ENCODE data around the gene PDE1A. TPM values are rescaled to one million over a fixed set of nuclear protein-coding genes. Genes with fewer than 3 reads are reported as not detected.

The PDE1A gene
- total RNA-seq, 3 donors from 2014 or later, result 4.3 to 7.9 (median 5.6) TPM

- TF ChIP-seq POLR2AphosphoS5 (IDR thresholded peaks at IDR 0.05) (no peak), POLR2A (IDR thresholded peaks at IDR 0.05) (no peak)
- TF ChIP-seq, protein P1, sequence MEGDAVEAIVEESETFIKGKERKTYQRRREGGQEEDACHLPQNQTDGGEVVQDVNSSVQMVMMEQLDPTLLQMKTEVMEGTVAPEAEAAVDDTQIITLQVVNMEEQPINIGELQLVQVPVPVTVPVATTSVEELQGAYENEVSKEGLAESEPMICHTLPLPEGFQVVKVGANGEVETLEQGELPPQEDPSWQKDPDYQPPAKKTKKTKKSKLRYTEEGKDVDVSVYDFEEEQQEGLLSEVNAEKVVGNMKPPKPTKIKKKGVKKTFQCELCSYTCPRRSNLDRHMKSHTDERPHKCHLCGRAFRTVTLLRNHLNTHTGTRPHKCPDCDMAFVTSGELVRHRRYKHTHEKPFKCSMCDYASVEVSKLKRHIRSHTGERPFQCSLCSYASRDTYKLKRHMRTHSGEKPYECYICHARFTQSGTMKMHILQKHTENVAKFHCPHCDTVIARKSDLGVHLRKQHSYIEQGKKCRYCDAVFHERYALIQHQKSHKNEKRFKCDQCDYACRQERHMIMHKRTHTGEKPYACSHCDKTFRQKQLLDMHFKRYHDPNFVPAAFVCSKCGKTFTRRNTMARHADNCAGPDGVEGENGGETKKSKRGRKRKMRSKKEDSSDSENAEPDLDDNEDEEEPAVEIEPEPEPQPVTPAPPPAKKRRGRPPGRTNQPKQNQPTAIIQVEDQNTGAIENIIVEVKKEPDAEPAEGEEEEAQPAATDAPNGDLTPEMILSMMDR (IDR thresholded peaks at IDR 0.05), result no peak
- H3K4me3 ChIP-seq, result no peak overlapping the region
- H3K4me1 ChIP-seq, result no peaks in the 10 kb centered on the region
- H3K9me3 ChIP-seq, result no peaks in the 10 kb centered on the region
- intact Hi-C loops (cut with DNase I; ENCODE audit: low total_unique reads), result no loop called here
- no peak for DNase-seq (ENCODE audit: low spot score in 2 of 2)
- no peak overlapping the region for H3K27ac ChIP-seq
- H3K27me3 ChIP-seq, result no peaks in the 10 kb centered on the region
- no peaks in the 10 kb centered on the region for H3K36me3 ChIP-seq
Observed at GRCh38 chr2:182300608-182301007, 126.2 kb downstream of the PDE1A start.

DNA sequence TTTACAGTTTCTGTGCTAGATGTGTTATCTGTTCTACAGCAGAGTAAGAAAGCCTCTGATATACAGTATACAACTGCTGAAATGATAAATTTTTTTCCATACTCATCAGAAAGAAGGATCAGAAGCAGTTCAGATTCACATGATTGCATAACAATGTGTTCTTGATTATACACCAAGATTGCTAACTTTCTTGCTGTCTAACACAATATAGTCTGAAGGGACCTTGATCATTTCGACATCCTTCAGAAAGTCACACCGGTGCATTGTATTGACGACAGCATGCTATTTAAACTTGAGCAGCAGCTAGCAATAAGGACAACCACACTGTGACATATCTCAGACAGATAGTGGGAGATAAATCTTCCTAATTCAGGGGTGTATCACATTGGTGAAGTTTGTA, 127.2 kb downstream of the PDE1A start:
- no peaks in the 10 kb centered on the region for H3K9me3 ChIP-seq
- no peaks in the 10 kb centered on the region for H3K36me3 ChIP-seq
- no peak for DNase-seq (ENCODE audit: low spot score in 2 of 2)
- intact Hi-C loops (cut with DNase I; ENCODE audit: low total_unique reads), result no loop called here
- no peak overlapping the region for H3K27ac ChIP-seq
- H3K4me3 ChIP-seq, result no peak overlapping the region
- no peaks in the 10 kb centered on the region for H3K4me1 ChIP-seq
- no peaks in the 10 kb centered on the region for H3K27me3 ChIP-seq
- TF ChIP-seq POLR2AphosphoS5 (IDR thresholded peaks at IDR 0.05) (no peak), POLR2A (IDR thresholded peaks at IDR 0.05) (no peak)
- TF ChIP-seq, protein P1 (IDR thresholded peaks at IDR 0.05), result no peak

DNA sequence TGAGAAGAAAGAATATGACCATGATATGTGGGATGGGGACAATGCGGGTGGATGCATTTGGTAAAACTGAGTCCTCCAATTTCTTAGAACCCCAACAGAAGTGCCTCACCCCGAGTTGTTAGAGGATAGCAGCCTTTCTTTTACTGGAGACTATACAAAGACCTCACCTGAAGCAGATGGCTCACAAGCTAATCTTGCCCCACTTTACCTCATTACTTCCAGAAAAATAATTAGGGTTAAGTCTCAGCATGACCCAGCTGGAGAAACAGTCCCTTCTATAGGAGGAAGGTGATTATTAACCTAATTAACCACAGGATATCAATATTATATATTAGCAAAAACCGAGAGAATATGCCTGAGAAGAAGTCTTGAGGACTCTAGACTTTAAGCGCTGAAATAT, 128.4 kb downstream of the PDE1A start:
- TF ChIP-seq, protein P1 (IDR thresholded peaks at IDR 0.05), result no peak
- no peak for TF ChIP-seq POLR2AphosphoS5 (IDR thresholded peaks at IDR 0.05)
- TF ChIP-seq POLR2A (IDR thresholded peaks at IDR 0.05), result no peak
- Histone ChIP-seq H3K36me3 (no peaks in the 10 kb centered on the region), H3K9me3 (no peaks in the 10 kb centered on the region), H3K4me3 (no peak overlapping the region), H3K27me3 (no peaks in the 10 kb centered on the region), H3K27ac (no peak overlapping the region), H3K4me1 (no peaks in the 10 kb centered on the region)
- intact Hi-C loops (cut with DNase I; ENCODE audit: low total_unique reads), result no loop called here
- no peak for DNase-seq (ENCODE audit: low spot score in 2 of 2)

GRCh38 chr2:182291296-182291695, 135.5 kb downstream of the PDE1A start:
- intact Hi-C loops (cut with DNase I; ENCODE audit: low total_unique reads), result no loop called here
- Histone ChIP-seq H3K27me3 (no peaks in the 10 kb centered on the region), H3K27ac (no peak overlapping the region), H3K9me3 (no peaks in the 10 kb centered on the region), H3K4me1 (no peaks in the 10 kb centered on the region), H3K4me3 (no peak overlapping the region), H3K36me3 (no peaks in the 10 kb centered on the region)
- TF ChIP-seq, protein P1 (IDR thresholded peaks at IDR 0.05), result no peak
- TF ChIP-seq POLR2AphosphoS5 (IDR thresholded peaks at IDR 0.05) (no peak), POLR2A (IDR thresholded peaks at IDR 0.05) (no peak)
- no peak for DNase-seq (ENCODE audit: low spot score in 2 of 2)

- intact Hi-C loops (cut with DNase I; ENCODE audit: low total_unique reads), result no loop called here
- H3K4me3 ChIP-seq, result no peak overlapping the region
Observed at GRCh38 chr2:182283512-182283911, 143.3 kb downstream of the PDE1A start.

More at GRCh38 chr2:182283512-182283911, 143.3 kb downstream of the PDE1A start:
- Histone ChIP-seq H3K4me1 (no peaks in the 10 kb centered on the region), H3K27ac (no peak overlapping the region), H3K36me3 (no peaks in the 10 kb centered on the region), H3K9me3 (no peaks in the 10 kb centered on the region), H3K27me3 (no peaks in the 10 kb centered on the region)
- no peak for DNase-seq (ENCODE audit: low spot score in 2 of 2)
- no peak for TF ChIP-seq POLR2AphosphoS5 (IDR thresholded peaks at IDR 0.05)
- TF ChIP-seq, protein P1 (IDR thresholded peaks at IDR 0.05), result no peak
- no peak for TF ChIP-seq POLR2A (IDR thresholded peaks at IDR 0.05)

Data from breast epithelium (tissue), 4 donors.